GM21423 (cell line): ENCODE data around the gene PDE2A.

Experiments used
- ATAC-seq: cut with Tn5 transposase; IDR thresholded peaks from one replicate; pipeline ENCODE4 v1.9.1; 2021; ENCODE audit warnings: mild to moderate bottlenecking, moderate library complexity; ENCODE audit not compliant: unreplicated experiment

PDE2A gene

GRCh38 chr11:72621008-72621610, 53.1 kb downstream of the PDE2A start:
- ATAC-seq, result no peak

- ATAC-seq, result no peak
Measured at GRCh38 chr11:72618803-72619202, 55.4 kb downstream of the PDE2A start.

GRCh38 chr11:72617080-72617762, 57.0 kb downstream of the PDE2A start:
- ATAC-seq, result no peak

GRCh38 chr11:72616655-72617054, 57.6 kb downstream of the PDE2A start:
- no peak for ATAC-seq

- no peak for ATAC-seq
Measured at GRCh38 chr11:72615329-72615728, 58.9 kb downstream of the PDE2A start.

GRCh38 chr11:72614381-72614780, 59.8 kb downstream of the PDE2A start:
- ATAC-seq, result no peak

GRCh38 chr11:72613977-72614376, 60.2 kb downstream of the PDE2A start:
- ATAC-seq, result no peak

- no peak for ATAC-seq
Measured at GRCh38 chr11:72613450-72613849, 60.8 kb downstream of the PDE2A start.

GRCh38 chr11:72609476-72609875, 64.7 kb downstream of the PDE2A start:
- no peak for ATAC-seq

GRCh38 chr11:72609045-72609444, 65.2 kb downstream of the PDE2A start:
- ATAC-seq, result no peak

- ATAC-seq, result no peak
Measured at GRCh38 chr11:72607496-72607895, 66.7 kb downstream of the PDE2A start.

- no peak for ATAC-seq
Measured at GRCh38 chr11:72606748-72607468, 67.3 kb downstream of the PDE2A start.

- no peak for ATAC-seq
Measured at GRCh38 chr11:72605973-72606747, 68.1 kb downstream of the PDE2A start.

GRCh38 chr11:72604256-72604655, 70.0 kb downstream of the PDE2A start:
- ATAC-seq, result no peak

GRCh38 chr11:72602250-72602904, 71.8 kb downstream of the PDE2A start:
- ATAC-seq, result no peak

GRCh38 chr11:72600557-72600956, 73.7 kb downstream of the PDE2A start:
- ATAC-seq, result no peak

- ATAC-seq, result no peak
Measured at GRCh38 chr11:72599325-72600117, 74.7 kb downstream of the PDE2A start.

GRCh38 chr11:72598906-72599305, 75.3 kb downstream of the PDE2A start:
- ATAC-seq, result no peak

- ATAC-seq, result no peak
Measured at GRCh38 chr11:72598466-72598865, 75.8 kb downstream of the PDE2A start.

GRCh38 chr11:72597721-72598120, 76.5 kb downstream of the PDE2A start:
- no peak for ATAC-seq
